ENCODE data around the gene PLK3.

- TF ChIP-seq, protein P1, sequence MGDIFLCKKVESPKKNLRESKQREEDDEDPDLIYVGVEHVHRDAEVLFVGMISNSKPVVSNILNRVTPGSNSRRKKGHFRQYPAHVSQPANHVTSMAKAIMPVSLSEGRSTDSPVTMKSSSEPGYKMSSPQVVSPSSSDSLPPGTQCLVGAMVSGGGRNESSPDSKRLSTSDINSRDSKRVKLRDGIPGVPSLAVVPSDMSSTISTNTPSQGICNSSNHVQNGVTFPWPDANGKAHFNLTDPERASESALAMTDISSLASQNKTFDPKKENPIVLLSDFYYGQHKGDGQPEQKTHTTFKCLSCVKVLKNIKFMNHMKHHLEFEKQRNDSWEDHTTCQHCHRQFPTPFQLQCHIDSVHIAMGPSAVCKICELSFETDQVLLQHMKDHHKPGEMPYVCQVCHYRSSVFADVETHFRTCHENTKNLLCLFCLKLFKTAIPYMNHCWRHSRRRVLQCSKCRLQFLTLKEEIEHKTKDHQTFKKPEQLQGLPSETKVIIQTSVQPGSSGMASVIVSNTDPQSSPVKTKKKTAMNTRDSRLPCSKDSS (IDR thresholded peaks at IDR 0.05; ENCODE audit: low read depth, partially characterized antibody) = no peak
- TF ChIP-seq SLC30A9 (CRISPR knock-in tag; IDR thresholded peaks at IDR 0.05) (no peak), NFRKB (IDR thresholded peaks at IDR 0.05; ENCODE audit: low read depth) (no peak), CBX3 (IDR thresholded peaks at IDR 0.05; ENCODE audit: borderline replicate concordance in 1 of 2, low read length in 2 of 2) (no peak), CGGBP1 (CRISPR knock-in tag; IDR thresholded peaks at IDR 0.05) (no peak), KLF10 (CRISPR knock-in tag; IDR thresholded peaks at IDR 0.05) (no peak), MEF2D (tag; conservative IDR thresholded peaks at IDR 0.05; ENCODE audit: low read depth) (no peak), BCL6 (CRISPR knock-in tag; IDR thresholded peaks at IDR 0.05) (no peak), ZNF23 (CRISPR knock-in tag; IDR thresholded peaks at IDR 0.05) (no peak)
- TF ChIP-seq, protein P2, sequence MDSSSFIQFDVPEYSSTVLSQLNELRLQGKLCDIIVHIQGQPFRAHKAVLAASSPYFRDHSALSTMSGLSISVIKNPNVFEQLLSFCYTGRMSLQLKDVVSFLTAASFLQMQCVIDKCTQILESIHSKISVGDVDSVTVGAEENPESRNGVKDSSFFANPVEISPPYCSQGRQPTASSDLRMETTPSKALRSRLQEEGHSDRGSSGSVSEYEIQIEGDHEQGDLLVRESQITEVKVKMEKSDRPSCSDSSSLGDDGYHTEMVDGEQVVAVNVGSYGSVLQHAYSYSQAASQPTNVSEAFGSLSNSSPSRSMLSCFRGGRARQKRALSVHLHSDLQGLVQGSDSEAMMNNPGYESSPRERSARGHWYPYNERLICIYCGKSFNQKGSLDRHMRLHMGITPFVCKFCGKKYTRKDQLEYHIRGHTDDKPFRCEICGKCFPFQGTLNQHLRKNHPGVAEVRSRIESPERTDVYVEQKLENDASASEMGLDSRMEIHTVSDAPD (CRISPR knock-in tag; IDR thresholded peaks at IDR 0.05) = no peak
- TF ChIP-seq, protein P3, sequence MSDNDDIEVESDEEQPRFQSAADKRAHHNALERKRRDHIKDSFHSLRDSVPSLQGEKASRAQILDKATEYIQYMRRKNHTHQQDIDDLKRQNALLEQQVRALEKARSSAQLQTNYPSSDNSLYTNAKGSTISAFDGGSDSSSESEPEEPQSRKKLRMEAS (CRISPR knock-in tag; IDR thresholded peaks at IDR 0.05) = no peak
These were observed 41.1 kb upstream of the PLK3 start for GRCh38 chr1:44759077-44759476.
